Lower leg skin (tissue), 4 donors: Measurements from ENCODE around the gene RASSF4. TPM values are rescaled to one million over a fixed set of nuclear protein-coding genes. Genes with fewer than 3 reads are reported as not detected.

Experiments
- DNase-seq, 2 donors: peaks; one replicate each; pipeline ENCODE4 v3.0.0-alpha.2; 2019; ENCODE audit warnings: low spot score in 2 of 2
- H3K4me3 ChIP-seq: fragments of 200-600 bp; sonication (generic); 2 replicates; pipeline ENCODE4 v1.5.1; 2017; ENCODE audit warnings: mild to moderate bottlenecking, low read depth; ENCODE audit not compliant: poor library complexity, severe bottlenecking
- POLR2A ChIP-seq, 2 donors: fragments of 450-650 bp; IDR thresholded peaks; one replicate each; pipeline ENCODE4 v1.6.1; 2016 to 2017; ENCODE audit warnings: antibody characterized with exemption in 2 of 2, mild to moderate bottlenecking in 1 of 2, moderate library complexity in 1 of 2
- WGBS, 2 donors: methylation state at CpG; one replicate each; pipeline ENCODE4 v1.1.5; 2018; 5-methylcytosine and 5-hydroxymethylcytosine counted together
- intact Hi-C: fragments of 100-400 bp; cut with DNase I; formaldehyde crosslinking; loops from one replicate; pipeline ENCODE4 v1.15.0; 2023; ENCODE audit warnings: low total_unique reads
- total RNA-seq, 4 donors: library from RNA; depleted of rRNA; stranded (reverse); fragments of >200 nt; gene quantifications; one replicate each; pipeline ENCODE4 v1.1.0, GENCODE V29; 2016
- TF ChIP-seq, protein P1 (sequence below), 3 donors: fragments of 450-650 bp; IDR thresholded peaks; one replicate each; pipeline ENCODE4 v1.5.1; 2016; ENCODE audit warnings: antibody characterized with exemption in 3 of 3, mild to moderate bottlenecking in 3 of 3, moderate library complexity in 2 of 3

The RASSF4 gene
- total RNA-seq, 4 donors from 2014 or later, result 4.4 to 11.0 (median 8.9) TPM

DNA sequence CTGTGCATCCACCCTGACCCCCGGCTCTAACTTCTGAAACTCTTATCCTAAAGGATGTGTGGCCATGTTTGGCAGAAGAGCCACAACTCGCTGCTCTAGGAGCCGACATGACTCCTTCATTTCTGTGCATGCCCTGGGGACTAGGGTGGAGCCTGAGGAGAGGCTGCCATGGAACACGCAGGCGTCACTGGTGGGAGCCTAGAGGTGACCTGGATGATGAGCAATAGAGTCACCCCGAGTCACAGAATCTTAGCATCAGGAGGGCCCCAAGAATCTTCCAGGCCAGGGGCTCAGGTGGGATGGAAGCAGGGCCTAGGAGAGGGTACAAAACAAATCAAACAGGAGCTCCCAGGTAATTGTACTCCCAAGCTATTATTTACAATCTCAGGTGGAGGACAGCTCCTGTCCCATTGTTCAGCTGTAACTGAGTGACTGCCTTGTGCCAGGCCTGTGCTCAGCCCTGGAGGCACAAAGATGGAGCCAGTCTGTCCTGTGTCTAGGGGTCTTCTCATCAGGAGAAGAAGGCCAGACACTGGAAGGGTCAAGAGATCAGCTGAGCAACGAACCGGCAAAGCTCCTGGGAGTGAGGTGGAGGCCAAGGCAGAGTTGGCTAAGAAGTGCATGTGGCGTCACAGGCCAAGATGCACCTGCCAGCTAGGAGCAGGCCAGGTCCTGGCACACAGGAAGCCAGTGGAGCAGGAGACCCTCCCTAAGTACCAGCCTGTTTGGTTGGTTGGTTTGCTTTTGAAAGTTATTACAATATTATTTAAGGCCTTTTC lies 35.3 kb downstream of the RASSF4 start:
- TF ChIP-seq POLR2A (IDR thresholded peaks at IDR 0.05), result no peak
- TF ChIP-seq, protein P1, sequence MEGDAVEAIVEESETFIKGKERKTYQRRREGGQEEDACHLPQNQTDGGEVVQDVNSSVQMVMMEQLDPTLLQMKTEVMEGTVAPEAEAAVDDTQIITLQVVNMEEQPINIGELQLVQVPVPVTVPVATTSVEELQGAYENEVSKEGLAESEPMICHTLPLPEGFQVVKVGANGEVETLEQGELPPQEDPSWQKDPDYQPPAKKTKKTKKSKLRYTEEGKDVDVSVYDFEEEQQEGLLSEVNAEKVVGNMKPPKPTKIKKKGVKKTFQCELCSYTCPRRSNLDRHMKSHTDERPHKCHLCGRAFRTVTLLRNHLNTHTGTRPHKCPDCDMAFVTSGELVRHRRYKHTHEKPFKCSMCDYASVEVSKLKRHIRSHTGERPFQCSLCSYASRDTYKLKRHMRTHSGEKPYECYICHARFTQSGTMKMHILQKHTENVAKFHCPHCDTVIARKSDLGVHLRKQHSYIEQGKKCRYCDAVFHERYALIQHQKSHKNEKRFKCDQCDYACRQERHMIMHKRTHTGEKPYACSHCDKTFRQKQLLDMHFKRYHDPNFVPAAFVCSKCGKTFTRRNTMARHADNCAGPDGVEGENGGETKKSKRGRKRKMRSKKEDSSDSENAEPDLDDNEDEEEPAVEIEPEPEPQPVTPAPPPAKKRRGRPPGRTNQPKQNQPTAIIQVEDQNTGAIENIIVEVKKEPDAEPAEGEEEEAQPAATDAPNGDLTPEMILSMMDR (IDR thresholded peaks at IDR 0.05), result no peak
- no peak overlapping the region for H3K4me3 ChIP-seq
- DNase-seq, result peak in 1 of 2 donors; percentile 80
- intact Hi-C loops, result no loop called here
- WGBS, 2 donors, result 50 to 63% methylated on average over 9 of the region's 9 CpGs

DNA sequence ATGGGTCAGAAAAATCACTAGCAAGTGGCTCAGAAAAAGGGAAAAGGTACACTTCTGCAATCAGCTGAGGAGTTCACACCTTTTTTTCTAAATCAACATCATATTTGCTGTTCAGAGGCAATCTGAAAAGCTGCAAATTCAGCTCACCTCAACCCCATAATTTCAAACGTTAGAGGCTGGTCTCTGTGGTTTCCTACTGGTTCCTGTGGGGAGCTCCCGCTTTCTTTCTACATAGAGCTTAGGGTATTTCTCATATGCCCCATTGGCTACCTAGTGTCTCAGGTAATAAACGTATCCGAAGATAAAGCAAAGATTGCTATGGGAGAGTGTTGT lies 35.9 kb downstream of the RASSF4 start:
- intact Hi-C loops, result no loop called here
- no peak for DNase-seq
- no peak overlapping the region for H3K4me3 ChIP-seq
- 36 to 50% methylated on average over 4 of the region's 4 CpGs for WGBS, 2 donors
- TF ChIP-seq, protein P1 (IDR thresholded peaks at IDR 0.05), result no peak
- TF ChIP-seq POLR2A (IDR thresholded peaks at IDR 0.05), result no peak

DNA sequence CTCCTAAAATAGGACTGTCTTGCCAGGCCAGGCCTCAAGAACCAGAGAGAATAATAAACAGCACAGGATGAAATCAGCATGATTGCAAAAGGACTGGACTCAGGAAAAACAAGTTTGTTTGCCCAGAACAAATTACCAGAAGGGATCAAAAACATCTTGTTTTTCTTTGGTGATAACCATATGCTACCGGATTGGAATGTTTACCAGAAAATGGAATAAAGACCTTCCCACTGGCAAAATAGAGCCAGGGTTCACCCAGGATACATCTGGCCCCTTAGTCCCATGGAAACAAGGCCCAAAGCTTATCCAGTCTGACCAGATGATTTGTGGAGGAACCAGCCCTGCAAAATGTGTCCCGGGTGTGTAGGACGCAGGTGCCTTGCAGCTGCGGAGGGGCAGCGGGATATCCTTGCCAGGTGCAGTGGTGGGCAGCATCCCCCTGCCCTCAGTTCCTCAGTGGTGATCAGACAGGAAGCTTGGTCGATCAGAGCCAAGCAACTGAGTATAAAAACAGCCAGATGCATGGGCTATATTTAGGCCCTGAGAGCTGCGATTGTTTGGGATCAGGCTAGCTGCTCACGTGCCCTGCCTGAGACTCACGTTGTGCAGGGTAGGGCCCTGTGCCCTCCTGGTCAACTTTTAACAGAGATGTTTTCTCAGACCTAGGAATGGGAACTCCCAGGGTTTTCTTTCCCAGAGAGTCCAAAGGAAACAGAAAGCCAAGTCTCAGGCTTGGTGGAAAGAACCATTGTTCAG lies 36.5 kb downstream of the RASSF4 start:
- intact Hi-C loops, result no loop called here
- TF ChIP-seq POLR2A (IDR thresholded peaks at IDR 0.05), result no peak
- TF ChIP-seq, protein P1 (IDR thresholded peaks at IDR 0.05), result no peak
- no peak overlapping the region for H3K4me3 ChIP-seq
- 34 to 42% methylated on average over 9 of the region's 9 CpGs for WGBS, 2 donors
- DNase-seq, result peak; percentile 73 to 91

DNA sequence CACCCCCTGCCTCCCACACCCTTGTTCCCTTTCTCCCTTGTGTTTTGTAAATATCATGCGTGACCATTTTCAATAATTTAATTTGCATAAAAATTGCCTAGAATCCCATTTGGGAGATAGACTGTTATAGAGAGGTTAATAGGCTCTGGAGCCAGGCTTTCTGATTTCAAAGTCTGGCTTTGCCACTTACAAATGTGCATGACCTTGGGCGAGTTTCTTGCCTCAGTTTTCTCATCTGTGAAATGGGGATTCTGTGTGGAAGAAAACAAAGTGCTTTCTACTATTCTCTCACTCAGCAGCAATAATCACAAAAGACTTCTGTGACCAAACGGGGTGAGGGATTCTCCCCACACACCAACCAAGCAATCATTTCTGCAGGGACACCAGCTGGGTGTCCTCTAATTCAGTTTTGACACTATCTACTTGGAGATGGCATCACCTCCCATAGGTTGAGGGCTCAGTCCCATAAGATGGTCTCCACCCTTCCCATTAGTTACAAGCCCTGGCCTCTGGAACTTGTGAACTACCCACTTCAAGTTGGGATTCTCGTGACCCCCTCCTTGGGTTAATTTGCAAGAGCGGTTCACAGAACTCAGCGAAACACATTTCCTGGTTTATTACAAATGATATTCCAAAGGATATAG lies 37.6 kb downstream of the RASSF4 start:
- TF ChIP-seq, protein P1 (IDR thresholded peaks at IDR 0.05), result no peak
- TF ChIP-seq POLR2A (IDR thresholded peaks at IDR 0.05), result no peak
- intact Hi-C loops, result no loop called here
- H3K4me3 ChIP-seq, result no peak overlapping the region
- DNase-seq, result no peak
- WGBS, 2 donors, result 87 to 93% methylated on average over 6 of the region's 6 CpGs

DNA sequence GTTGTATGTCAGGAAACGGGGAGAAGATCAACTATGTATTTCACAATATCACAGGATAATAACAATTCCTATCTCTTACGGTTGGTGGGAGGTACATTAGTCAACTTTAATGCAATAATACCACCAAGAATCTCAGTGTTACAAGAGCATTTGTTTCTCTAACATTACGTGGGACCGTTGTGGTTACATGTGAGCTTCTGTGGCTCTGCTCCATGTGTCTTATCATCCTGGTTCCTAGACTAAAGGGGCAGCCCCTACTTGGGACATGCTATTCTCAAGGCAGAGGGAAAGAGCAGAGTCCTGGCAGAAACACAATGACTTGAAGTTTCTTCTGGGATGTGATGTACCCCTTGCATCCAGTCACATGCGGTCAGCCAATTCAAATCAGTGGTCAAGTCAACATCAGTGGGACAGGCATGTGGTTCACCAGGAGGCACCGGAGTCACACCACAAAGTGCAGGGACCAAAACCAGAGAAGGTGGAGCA lies 38.6 kb downstream of the RASSF4 start:
- intact Hi-C loops, result no loop called here
- WGBS, 2 donors, result 77 to 83% methylated on average over 6 of the region's 6 CpGs
- no peak for TF ChIP-seq POLR2A (IDR thresholded peaks at IDR 0.05)
- TF ChIP-seq, protein P1 (IDR thresholded peaks at IDR 0.05), result no peak
- no peak for DNase-seq
- H3K4me3 ChIP-seq, result no peak overlapping the region
